NOMO-1 treated with DMSO at 0.1 percent for 48 hours (cell line): ENCODE measurements around the gene CDH8.
A peak's percentile ranks its signal among the peaks of the same experiment; 100 is the strongest.
"Not testable (repeated sequence)": the region's sequence is repeated elsewhere in the genome, so short reads cannot be mapped to it uniquely, and the experiment has no call there.

Source experiments
- DNase-seq: peaks from one replicate; lab custom pipeline; 2025; ENCODE audit not compliant: unreplicated experiment; lab: John Stamatoyannopoulos, UW

Gene CDH8

DNA sequence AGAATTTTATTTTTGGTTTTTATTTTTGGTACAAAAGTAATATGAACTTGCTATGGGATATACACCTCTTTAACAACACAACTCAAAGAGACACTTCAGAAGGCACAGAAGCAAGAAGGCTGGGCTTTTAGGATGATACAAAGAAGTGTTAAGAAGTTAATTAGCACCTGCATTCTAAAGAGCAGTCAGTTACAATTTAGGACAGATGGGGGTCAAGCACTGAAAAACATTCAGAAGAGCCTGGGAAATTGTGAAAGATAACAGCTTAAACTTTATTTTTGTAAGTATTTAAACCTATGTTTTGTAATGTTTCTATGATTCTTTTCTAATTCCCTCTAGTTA lies 163.5 kb downstream of the CDH8 start:
- DNase-seq, result no peak

DNA sequence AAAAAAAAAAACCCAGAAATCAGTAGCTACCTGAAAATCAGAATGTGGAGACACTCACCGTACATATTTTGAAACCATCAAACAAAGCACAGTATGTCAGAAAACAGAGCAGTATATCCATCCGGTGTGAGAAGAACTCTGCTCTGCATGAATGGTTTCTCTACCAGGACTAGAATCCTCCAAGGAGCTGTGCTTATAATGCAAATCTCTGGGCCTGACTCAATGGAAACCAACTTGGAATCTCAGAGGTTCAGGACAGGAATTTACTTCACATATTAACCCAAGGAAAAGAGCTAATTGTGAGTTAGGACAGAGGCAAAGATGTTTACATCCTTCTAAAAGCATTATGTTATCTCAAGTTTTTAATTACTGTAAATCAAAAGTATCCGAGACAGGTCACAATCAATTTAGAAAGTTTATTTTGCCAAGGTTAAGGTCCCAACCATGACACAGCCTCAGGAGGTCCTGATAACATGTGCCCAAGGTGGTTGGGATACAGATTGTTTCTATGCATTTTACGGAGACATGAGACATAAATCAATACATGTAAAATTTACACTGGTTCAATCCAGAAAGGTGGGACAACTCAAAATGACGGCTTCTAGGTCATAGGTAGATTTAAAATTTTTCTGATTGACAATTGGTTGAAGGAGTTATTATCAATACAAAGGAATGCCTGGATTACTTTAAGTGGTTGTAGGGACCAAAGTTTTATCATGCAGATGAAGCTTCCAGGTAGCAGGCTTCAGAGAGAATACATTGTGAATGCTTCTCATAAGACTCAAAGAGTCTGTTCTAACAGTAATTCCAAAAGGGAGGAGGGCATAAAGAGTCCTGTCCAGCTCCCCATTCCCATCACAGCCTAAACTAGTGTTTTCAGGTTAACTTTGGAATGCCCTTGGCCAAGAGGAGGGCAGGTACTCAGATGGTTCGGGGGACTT lies 164.1 kb downstream of the CDH8 start:
- DNase-seq, result no peak

- DNase-seq, result no peak
These were observed 173.8 kb downstream of the CDH8 start for GRCh38 chr16:61862221-61863155.

DNA sequence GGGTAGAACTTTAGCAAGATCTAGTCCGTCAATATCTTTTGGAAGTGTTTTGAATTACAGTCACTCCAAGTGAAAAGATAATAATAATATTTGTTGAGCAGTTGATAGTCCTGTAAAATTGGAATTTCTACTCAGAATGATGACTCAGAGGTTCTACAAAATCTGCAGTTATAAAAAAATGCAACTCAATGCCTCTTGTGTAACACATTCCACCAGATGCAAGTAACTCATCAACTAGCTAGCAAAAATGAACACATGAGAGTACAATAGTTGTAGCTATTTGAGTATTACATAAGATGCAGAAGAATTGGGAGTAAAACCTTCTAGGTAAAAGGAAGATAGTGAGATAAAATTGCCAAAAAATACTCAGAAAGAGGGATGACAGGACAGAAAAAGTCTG lies 177.2 kb downstream of the CDH8 start:
- peak; percentile 34 for DNase-seq

DNA sequence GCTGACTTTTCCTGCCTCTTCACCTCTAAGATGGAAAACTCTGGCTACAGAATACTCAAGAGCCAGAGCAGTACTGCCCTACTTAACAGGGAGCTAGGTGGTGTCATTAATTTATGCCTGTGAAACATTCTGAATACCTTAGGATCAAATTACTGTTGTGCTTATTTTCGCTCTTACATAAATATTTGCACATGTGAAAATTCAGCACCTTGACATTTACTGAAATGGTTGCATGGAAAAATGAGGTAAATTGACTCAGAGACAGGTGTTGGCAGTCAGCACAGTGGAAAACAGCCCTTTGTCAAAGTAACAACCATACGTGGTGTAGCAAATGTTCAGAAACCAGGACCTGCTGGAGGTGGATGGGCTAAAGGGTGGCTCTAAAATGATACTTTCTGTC lies 193.6 kb downstream of the CDH8 start:
- no peak for DNase-seq

GRCh38 chr16:61836804-61837393 lies 199.3 kb downstream of the CDH8 start:
- no peak for DNase-seq

GRCh38 chr16:61834082-61834481 lies 202.2 kb downstream of the CDH8 start:
- DNase-seq, result no peak

DNA sequence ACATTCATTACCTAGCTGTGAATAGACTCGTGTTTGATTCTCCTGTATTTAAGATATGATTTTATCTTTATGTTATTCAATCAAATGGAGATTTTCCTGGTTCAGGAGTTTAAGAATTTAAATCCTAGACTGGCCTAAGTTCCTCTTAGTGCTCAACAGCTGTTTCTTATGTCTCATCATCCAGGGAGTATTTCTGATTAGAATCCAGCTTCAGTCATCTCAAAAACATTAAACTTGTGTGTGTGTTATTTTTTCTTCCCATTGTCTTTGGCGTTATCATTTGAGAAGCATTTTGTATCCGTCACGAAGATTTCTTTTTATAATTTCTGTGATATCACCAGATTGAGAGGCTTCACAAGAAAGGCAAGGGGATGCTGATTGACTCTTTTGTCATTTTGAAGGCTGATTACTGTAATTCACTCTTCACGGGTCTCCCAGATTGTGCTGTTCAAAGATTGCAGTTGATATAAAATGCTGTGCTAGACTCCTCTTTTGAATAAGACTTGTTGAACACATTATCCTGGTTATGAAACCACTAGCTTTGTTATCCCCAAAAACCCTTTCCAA lies 204.8 kb downstream of the CDH8 start:
- DNase-seq, result no peak

GRCh38 chr16:61829631-61830030 lies 206.6 kb downstream of the CDH8 start:
- no peak for DNase-seq

DNA sequence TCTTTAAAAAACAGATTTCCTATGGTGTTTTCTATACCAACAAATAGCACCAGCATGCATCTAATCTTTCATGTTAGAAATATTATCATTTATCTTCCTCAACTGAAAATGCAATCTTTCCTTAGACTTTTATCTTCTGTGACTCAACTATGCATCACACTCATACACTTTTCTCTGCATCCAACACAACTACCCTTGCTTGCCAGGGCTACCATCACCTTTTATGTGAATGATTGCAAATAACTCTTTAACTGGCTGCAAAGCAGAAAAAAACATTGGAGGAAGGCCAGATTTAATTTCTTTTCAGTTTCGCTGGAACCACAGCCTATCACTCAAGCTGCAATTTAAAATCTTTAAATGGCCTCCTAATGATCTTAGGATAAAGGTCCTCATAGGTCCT lies 212.9 kb downstream of the CDH8 start:
- no peak for DNase-seq

DNA sequence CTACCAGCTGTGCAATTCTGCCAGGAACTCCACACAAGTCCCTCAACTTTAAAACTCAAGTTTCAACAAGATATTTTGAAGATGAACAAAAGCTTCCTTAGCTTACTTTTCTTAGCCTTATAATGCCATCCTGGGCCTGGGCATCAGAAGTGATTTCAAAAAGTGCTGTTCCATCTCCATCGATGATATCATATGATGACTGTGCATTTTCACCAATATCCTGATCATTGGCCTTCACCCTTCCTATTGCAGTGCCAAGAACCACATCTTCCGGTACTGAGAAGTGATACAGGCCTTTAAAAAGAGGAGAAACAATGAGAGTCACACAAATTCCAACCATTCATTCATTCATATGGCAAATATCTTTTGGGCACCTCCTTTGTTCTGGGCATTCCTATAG lies 215.4 kb downstream of the CDH8 start:
- DNase-seq, result no peak

DNA sequence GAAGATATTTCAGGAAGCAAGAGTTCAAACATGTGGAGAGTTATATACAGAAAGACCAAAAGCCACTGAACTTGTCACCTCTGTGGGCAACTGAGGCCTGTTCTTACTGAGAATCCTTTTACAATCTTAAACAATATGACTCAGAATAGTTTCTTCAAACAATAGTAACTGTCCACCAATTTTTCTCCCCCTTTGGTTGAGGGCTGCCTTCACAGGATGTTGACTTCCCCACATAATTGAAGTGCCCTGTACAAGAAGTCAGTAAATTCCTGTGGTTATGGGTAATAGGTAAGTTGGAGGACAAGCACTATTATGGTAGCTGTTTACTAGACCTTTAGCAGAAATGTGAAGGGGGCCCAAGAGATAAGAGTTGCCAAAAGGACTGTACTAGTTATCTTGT lies 215.8 kb downstream of the CDH8 start:
- no peak for DNase-seq

DNA sequence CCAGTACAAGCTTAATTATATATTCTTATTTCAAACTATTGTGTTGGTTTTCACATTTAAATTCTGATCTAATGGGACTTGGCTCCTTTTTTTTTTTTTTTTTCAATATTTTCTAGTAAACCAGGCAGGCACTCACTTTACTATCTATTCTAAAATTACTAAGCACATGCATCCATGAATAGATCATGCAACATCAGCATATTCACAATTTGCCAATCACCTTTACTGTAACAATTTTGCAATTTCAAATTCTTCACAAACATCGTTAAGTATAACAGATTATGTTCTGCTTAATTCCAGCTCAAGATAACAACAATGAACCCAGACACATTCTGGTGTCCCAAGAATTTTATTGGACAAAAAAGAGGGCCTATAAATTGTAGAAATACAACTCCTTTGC lies 217.4 kb downstream of the CDH8 start:
- no peak for DNase-seq

- DNase-seq, result no peak
These were observed 218.5 kb downstream of the CDH8 start for GRCh38 chr16:61817583-61818278.

GRCh38 chr16:61814726-61815347 lies 221.4 kb downstream of the CDH8 start:
- no peak for DNase-seq

DNA sequence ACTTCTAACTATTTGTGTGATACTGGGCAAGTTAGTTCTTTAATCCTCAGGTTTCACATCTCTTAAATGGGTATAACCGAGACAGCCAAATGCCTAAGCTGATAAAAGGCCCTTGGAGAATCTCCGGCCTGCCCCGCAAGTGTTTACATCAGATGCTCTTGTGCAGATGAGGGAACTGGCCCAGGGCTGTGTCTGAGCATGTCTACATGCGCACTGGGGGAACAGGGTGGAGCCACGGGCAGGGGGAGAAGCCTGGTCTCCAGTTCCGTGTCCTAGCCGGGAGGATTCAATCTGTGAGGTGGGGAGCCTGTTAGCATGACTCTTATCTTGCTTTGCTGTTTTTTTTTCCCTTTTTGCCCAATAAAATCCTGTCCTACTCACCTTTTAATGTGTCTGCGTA lies 222.9 kb downstream of the CDH8 start:
- DNase-seq, result no peak

- DNase-seq, result no peak
These were observed 224.0 kb downstream of the CDH8 start for GRCh38 chr16:61812251-61812650.

GRCh38 chr16:61807551-61807950 lies 228.7 kb downstream of the CDH8 start:
- DNase-seq, result no peak

DNA sequence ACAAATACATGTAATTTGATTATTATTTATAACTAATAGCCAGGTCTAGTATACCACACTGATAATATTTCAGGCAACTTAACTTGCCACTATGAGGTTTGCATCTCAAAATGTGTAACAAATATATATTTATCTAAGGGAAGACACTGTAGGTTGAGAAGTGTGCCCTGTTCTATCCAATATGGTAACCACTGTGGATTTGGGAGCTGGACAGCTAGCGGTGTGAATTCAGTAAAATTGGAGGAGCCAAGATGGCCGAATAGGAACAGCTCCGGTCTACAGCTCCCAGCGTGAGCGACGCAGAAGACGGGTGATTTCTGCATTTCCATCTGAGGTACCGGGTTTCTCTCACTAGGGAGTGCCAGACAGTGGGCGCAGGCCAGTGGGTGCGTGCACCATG lies 235.0 kb downstream of the CDH8 start:
- DNase-seq, result not testable (repeated sequence)

DNA sequence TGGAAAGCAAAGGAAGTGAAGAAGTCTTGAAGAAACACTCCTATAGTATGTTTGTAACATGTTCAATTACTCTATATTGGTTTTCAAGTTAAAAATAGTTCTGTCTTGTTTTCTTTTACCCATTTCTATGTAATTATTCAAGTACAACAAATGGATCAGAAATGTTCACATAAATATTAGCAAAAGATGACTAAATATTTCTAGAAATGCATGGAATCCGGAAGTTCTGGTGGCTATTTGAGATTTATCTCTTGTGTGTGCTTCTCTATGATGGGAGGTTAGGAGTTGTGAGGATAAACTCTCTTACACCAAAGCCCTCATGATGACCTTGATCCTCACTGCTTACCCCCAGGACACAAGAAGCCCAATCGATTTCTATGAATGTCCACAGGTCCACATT lies 237.5 kb downstream of the CDH8 start:
- no peak for DNase-seq
